ENCODE results near the gene TMBIM4. TPM values are rescaled to one million over a fixed set of nuclear protein-coding genes. Genes with fewer than 3 reads are reported as not detected.

Gene TMBIM4
- total and polyA plus RNA-seq, 2 of the 4 experiments (the other 2 are of a cell fraction) = 38.7 to 59.3 TPM

DNA sequence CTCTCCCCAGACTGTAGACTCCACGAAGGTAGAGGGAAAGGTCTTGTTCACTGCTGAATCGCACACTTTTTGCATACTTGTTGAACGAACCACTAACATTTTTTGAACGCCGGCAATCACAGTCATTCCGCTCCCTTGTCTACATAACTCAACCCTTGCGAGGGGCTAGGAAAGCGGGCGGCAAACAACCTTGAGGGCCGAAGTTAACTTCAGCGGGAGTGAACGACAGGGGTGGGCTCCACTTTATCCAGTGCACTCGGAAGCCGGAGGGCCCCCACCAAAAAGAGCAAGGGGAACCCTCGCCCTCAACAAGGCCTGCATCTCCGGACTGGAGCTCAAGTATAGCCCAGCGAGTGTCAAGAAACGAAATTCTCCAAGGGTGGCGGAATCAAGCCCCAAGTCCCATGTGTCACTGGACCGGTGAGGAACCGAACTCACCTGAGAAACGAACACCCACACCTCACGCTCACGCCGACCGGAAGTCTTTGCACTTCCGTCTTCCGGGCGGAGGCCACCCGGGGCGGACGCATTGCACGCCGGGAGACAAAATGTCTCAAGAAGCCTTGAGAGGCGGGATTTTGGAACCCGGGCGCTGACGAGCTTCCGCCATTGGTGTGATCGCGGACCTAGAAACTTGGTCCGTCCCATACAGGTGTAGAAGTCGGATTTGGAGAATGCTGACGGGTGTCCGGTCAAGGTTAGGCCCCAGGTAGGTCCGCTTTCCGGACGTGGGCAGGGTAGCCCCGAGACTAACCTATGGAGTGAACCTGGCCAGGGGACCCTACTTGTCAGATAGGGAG is 39.3 kb downstream of the TMBIM4 start, which contains the start of gene LLPH (continued):
- TF ChIP-seq MAZ (IDR thresholded peaks at IDR 0.05; ENCODE audit: borderline replicate concordance, low read depth, low read length) = no peak
- TF ChIP-seq POLR2A (IDR thresholded peaks at IDR 0.05; ENCODE audit: low read depth, low read length) = peak; percentile 74; the same call in 1 of the 2 replicates

DNA sequence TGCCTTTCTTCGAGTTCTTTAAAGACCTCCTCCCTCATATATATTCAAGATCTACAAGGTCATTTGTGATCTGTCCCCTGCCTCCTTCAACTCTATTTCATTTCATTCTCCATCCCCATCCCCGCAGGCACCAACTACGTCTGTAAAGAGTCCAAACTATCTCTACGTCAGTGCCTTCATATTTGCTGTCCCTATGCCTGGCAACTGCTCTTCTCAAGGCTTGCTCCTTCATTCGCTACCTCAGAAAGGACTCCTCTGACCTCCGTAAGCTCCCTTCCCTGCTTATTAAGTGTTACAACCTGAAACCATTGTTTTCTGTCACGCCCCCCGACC is 39.9 kb downstream of the TMBIM4 start:
- H3K18ac ChIP-seq (ENCODE audit: low read depth, low read length) = no peak overlapping the region
- peak overlapping the region; percentile 81 for H3K9ac ChIP-seq (ENCODE audit: low read depth, low read length)
- H3K9me3 ChIP-seq (ENCODE audit: control insufficient read depth, insufficient read depth, low read length) = no peaks in the 10 kb centered on the region
- H3K36me3 ChIP-seq (ENCODE audit: control insufficient read depth, insufficient read depth, low read length) = peaks cover 6% of the 10 kb centered on the region
- 0 out of 2 replicates have a peak overlapping the region, but pooled peaks have one; percentile 4 for H2BK120ac ChIP-seq (ENCODE audit: low read depth, low read length)
- H4K5ac ChIP-seq (ENCODE audit: low read depth, low read length) = peak overlapping the region; percentile 92
- DNase-seq (no peak), ATAC-seq (ENCODE audit: low read depth) (0 out of 2 replicates have a peak, but pooled peaks have one; percentile 4)
- no peak overlapping the region for H2BK15ac ChIP-seq (ENCODE audit: low read depth, low read length)
- H3K4me2 ChIP-seq (ENCODE audit: low read depth, low read length) = peak overlapping the region; percentile 86
- intact Hi-C loops (cut with micrococcal nuclease) (loop anchor here (5.0 kb wide), 1 partner anchor 277 kb away; no protein-coding TSS in a partner anchor), dilution Hi-C loops (cut with HindIII; ENCODE audit: low sequenced_read_pairs, unreplicated experiment) (no loop called here), in situ Hi-C loops (cut with MboI; ENCODE audit: low sequenced_read_pairs) (no loop called here)
- peak overlapping the region; percentile 88 for H4K91ac ChIP-seq (ENCODE audit: insufficient read depth, low read depth, low read length)
- H3K4me1 ChIP-seq (ENCODE audit: control insufficient read depth, insufficient read depth, low read length) = peaks cover 5% of the 10 kb centered on the region; the same call in 1 of the 2 replicates
- peak overlapping the region; percentile 52 for H2BK5ac ChIP-seq (ENCODE audit: low read depth, low read length, poor library complexity, severe bottlenecking)
- H3K9me1 ChIP-seq (ENCODE audit: insufficient read depth, low read length) = no peaks in the 10 kb centered on the region
- H3K14ac ChIP-seq (replicated peaks; ENCODE audit: low read depth, low read length) = peak overlapping the region; percentile 34
- H3K4ac ChIP-seq (ENCODE audit: low read depth, low read length) = peak overlapping the region; percentile 75
- H2AK9ac ChIP-seq (replicated peaks; ENCODE audit: low read depth, low read length, poor library complexity) = peak overlapping the region; percentile 13
- peak overlapping the region; percentile 85 for H3K56ac ChIP-seq (ENCODE audit: extremely low read depth, insufficient read depth, low read length)
- H3K79me1 ChIP-seq (ENCODE audit: low read depth in 1 of 2, low read length in 2 of 2) = peaks cover 25 to 43% of the 10 kb centered on the region in 2 experiments
- peak overlapping the region; percentile 48 for H3K23ac ChIP-seq (ENCODE audit: low read depth, low read length)
- peak overlapping the region; percentile 95 to 98 for H4K8ac ChIP-seq (ENCODE audit: low read depth in 2 of 2, low read length in 2 of 2)
- H3K27me3 ChIP-seq (ENCODE audit: control insufficient read depth, insufficient read depth, low read length) = no peaks in the 10 kb centered on the region
- POLR2A ChIA-PET (ENCODE audit: unreplicated experiment) = no interaction called here
- peak overlapping the region; percentile 78 for H3K4me3 ChIP-seq (ENCODE audit: insufficient read depth, low read depth, low read length)
- no peak overlapping the region for H2BK20ac ChIP-seq (ENCODE audit: low read depth, low read length)
- H2AFZ ChIP-seq (replicated peaks; ENCODE audit: low read length, poor library complexity) = peak overlapping the region; percentile 94
- peak overlapping the region; percentile 75 for H3K27ac ChIP-seq (ENCODE audit: insufficient read depth, low read length)
- CTCF ChIA-PET = interaction anchor here (0.7 kb wide), 1 partner anchor 127 kb away, joined by 4 read pairs; no protein-coding TSS in a partner anchor
- BruUV-seq (replicated peaks) = no TSS peak
- H4K20me1 ChIP-seq (ENCODE audit: insufficient read depth, low read length) = no peaks in the 10 kb centered on the region
- TF ChIP-seq SMC3 (IDR thresholded peaks at IDR 0.05; ENCODE audit: low read depth, low read length) (no peak), CHD1 (IDR thresholded peaks at IDR 0.05; ENCODE audit: low read depth, low read length) (no peak), CEBPB (IDR thresholded peaks at IDR 0.05; ENCODE audit: low read depth, low read length) (no peak), MAZ (IDR thresholded peaks at IDR 0.05; ENCODE audit: borderline replicate concordance, low read depth, low read length) (no peak)
- WGBS, 2 experiments (ENCODE audit: extremely low coverage in 2 of 2, insufficient read length in 1 of 2) = 0% methylated on average over 3 of the region's 8 CpGs; no CpG with 5 or more reads in 1 of the 2 experiments
- peak overlapping the region; percentile 91 for H2AK5ac ChIP-seq (ENCODE audit: low read depth, low read length)

Measured in IMR-90 (cell line).